ENCODE measurements around the gene CES3. TPM values are rescaled to one million over a fixed set of nuclear protein-coding genes. Genes with fewer than 3 reads are reported as not detected.
"Not testable (repeated sequence)": the region's sequence is repeated elsewhere in the genome, so short reads cannot be mapped to it uniquely, and the experiment has no call there.

CES3 gene
- total RNA-seq, 1 donor from 2014 or later, result 0.29 TPM

GRCh38 chr16:66942981-66943380, 18.1 kb upstream of the CES3 start:
- Mint-ChIP-seq H3K9me3 (no peaks in the 10 kb centered on the region), H3K4me3 (no peak overlapping the region)
- TF ChIP-seq CTCF (IDR thresholded peaks at IDR 0.05), result no peak

DNA sequence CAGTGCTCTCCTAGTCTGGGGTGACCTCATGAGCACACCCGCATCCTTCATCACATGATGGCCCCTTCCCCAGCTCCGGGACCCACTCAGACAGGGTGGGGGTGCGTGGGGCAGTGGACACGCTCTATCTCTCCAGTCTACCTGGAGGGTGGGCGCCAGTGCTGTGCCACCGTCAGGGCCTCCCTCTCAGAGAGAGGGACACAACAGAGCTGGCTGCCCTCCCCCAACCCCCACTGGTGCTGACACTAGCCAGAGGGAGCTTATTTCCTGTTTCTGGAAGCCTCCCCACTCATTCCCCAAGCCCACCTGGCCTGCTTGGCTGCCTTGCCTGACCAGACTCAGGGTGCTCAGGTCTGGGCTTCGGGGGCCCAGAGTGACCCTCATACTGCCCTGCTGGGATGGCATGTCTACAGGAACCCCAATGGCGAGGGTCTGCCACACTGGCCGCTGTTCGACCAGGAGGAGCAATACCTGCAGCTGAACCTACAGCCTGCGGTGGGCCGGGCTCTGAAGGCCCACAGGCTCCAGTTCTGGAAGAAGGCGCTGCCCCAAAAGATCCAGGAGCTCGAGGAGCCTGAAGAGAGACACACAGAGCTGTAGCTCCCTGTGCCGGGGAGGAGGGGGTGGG, 17.5 kb upstream of the CES3 start:
- intact Hi-C loops (cut with micrococcal nuclease), result no loop called here
- Mint-ChIP-seq H3K4me3 (no peak overlapping the region), H3K27me3 (peaks cover 2% of the 10 kb centered on the region), H3K9me3 (no peaks in the 10 kb centered on the region), H3K36me3 (ENCODE audit: low read depth) (peaks cover 52% of the 10 kb centered on the region), H3K27ac (no peak overlapping the region), H3K4me1 (peaks cover 14% of the 10 kb centered on the region)
- ChIA-PET POLR2A (interaction anchor here (1.5 kb wide), 1 partner anchor 10 kb away, joined by 5 read pairs; the partner anchor contains the start of gene CIAO2B), CTCF (interaction anchor here (1.2 kb wide), 1 partner anchor 15 kb away, joined by 3 read pairs; no protein-coding TSS in a partner anchor)
- ATAC-seq (ENCODE audit: low read depth) (no peak), DNase-seq (no peak)
- no peak for TF ChIP-seq CTCF (IDR thresholded peaks at IDR 0.05)

More at GRCh38 chr16:66942981-66943380, 18.1 kb upstream of the CES3 start:
- ChIA-PET CTCF (no interaction called here), POLR2A (interaction anchor here (1.5 kb wide), 1 partner anchor 9 kb away, joined by 5 read pairs; the partner anchor contains the start of gene CIAO2B)
- intact Hi-C loops (cut with micrococcal nuclease), result no loop called here
- ATAC-seq (ENCODE audit: low read depth) (no peak), DNase-seq (no peak)
- peaks cover 9% of the 10 kb centered on the region for H3K4me1 Mint-ChIP-seq
- H3K27me3 Mint-ChIP-seq, result peaks cover 2% of the 10 kb centered on the region
- H3K27ac Mint-ChIP-seq, result no peak overlapping the region
- H3K36me3 Mint-ChIP-seq (ENCODE audit: low read depth), result peaks cover 52% of the 10 kb centered on the region

DNA sequence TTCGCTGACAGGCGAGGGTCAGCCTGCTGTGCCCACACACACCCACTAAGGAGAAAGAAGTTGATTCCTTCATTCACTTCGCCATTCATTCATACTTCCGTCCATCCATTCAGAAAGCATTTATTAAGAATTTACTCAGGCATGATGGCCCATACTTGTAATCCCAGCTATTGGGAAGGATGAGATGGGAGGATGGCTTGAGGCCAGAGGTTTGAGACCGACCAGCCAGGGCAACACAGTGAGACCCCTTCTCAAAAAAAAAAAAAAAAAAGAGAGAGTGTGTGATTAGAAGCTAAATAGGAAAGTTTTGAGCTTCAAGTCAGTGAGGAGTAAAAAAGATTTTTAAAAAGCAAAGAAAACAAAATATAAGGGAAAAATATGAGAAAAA, 17.0 kb upstream of the CES3 start:
- POLR2A ChIA-PET, result interaction anchor here (1.5 kb wide), 1 partner anchor 10 kb away, joined by 5 read pairs; the partner anchor contains the start of gene CIAO2B
- no peaks in the 10 kb centered on the region for H3K9me3 Mint-ChIP-seq
- CTCF ChIA-PET, result interaction anchor here (1.2 kb wide), 1 partner anchor 14 kb away, joined by 3 read pairs; no protein-coding TSS in a partner anchor
- no peak for DNase-seq
- TF ChIP-seq CTCF (IDR thresholded peaks at IDR 0.05), result no peak
- no peak overlapping the region for H3K27ac Mint-ChIP-seq
- H3K4me1 Mint-ChIP-seq, result peaks cover 17% of the 10 kb centered on the region
- intact Hi-C loops (cut with micrococcal nuclease), result no loop called here
- H3K36me3 Mint-ChIP-seq (ENCODE audit: low read depth), result peaks cover 47% of the 10 kb centered on the region
- no peak for ATAC-seq (ENCODE audit: low read depth)
- no peak overlapping the region for H3K4me3 Mint-ChIP-seq
- H3K27me3 Mint-ChIP-seq, result peaks cover 2% of the 10 kb centered on the region

GRCh38 chr16:66944971-66945370, 16.1 kb upstream of the CES3 start:
- H3K27ac Mint-ChIP-seq; H3K4me3 Mint-ChIP-seq; CTCF ChIA-PET; H3K27me3 Mint-ChIP-seq; DNase-seq; H3K9me3 Mint-ChIP-seq; POLR2A ChIA-PET; ATAC-seq (ENCODE audit: low read depth): not testable (repeated sequence)
- Mint-ChIP-seq H3K4me1 (peaks cover 17% of the 10 kb centered on the region), H3K36me3 (ENCODE audit: low read depth) (peaks cover 39% of the 10 kb centered on the region)
- intact Hi-C loops (cut with micrococcal nuclease), result loop anchor here (5.0 kb wide), 1 partner anchor 63 kb away; the partner anchor contains the start of gene PDP2

- Mint-ChIP-seq H3K36me3 (ENCODE audit: low read depth) (peaks cover 31% of the 10 kb centered on the region), H3K27me3 (peaks cover 10% of the 10 kb centered on the region), H3K4me3 (no peak overlapping the region), H3K27ac (no peak overlapping the region), H3K9me3 (no peaks in the 10 kb centered on the region), H3K4me1 (peaks cover 17% of the 10 kb centered on the region)
- no peak for TF ChIP-seq CTCF (IDR thresholded peaks at IDR 0.05)
- ATAC-seq (ENCODE audit: low read depth), result no peak
- no peak for DNase-seq
- ChIA-PET CTCF (no interaction called here), POLR2A (no interaction called here)
- intact Hi-C loops (cut with micrococcal nuclease), result loop anchor here (5.0 kb wide), 1 partner anchor 64 kb away; the partner anchor contains the start of gene PDP2
Observed at GRCh38 chr16:66945939-66946338, 15.1 kb upstream of the CES3 start.

Data from activated B cell treated with CpG ODN at 0.5 μM for 24 hours (primary cell).